CD14-positive monocyte (primary cell): ENCODE data around the gene NLRC3. TPM values are rescaled to one million over a fixed set of nuclear protein-coding genes. Genes with fewer than 3 reads are reported as not detected.
"Not testable (repeated sequence)": the region's sequence is repeated elsewhere in the genome, so short reads cannot be mapped to it uniquely, and the experiment has no call there.

Source experiments
- DNase-seq, 3 donors: peaks; one replicate each; pipeline ENCODE4 v3.0.0-alpha.2; 2011 to 2022
- H2AFZ ChIP-seq: 2 replicates; pipeline ENCODE4 v1.6.0; 2012; ENCODE audit warnings: mild to moderate bottlenecking, low read depth, low read length, inconsistent platforms; ENCODE audit not compliant: insufficient read depth, poor library complexity, severe bottlenecking
- H3K27ac ChIP-seq, 2 donors: 1 replicate in 1 of 2; 2 replicates in 1 of 2; pipeline ENCODE4 v1.5.1; 2012 to 2013; ENCODE audit warnings: low read length in 2 of 2, control low read depth in 1 of 2, inconsistent platforms in 1 of 2, low read depth in 1 of 2, mild to moderate bottlenecking in 1 of 2
- H3K27me3 ChIP-seq, 2 donors: one replicate each; pipeline versions ENCODE4 v1.6.0 to v1.6.1; 2011 to 2013; ENCODE audit warnings: low read length in 2 of 2; ENCODE audit not compliant: control insufficient read depth in 2 of 2, insufficient read depth in 2 of 2
- H3K36me3 ChIP-seq, 2 donors: replicated peaks in 1 of 2; 1 replicate in 1 of 2; 2 replicates in 1 of 2; pipeline versions ENCODE4 v1.5.1 to v1.6.1; 2012 to 2013; ENCODE audit warnings: low read length in 2 of 2, control low read depth in 1 of 2, inconsistent platforms in 1 of 2, mild to moderate bottlenecking in 1 of 2; ENCODE audit not compliant: insufficient read depth in 2 of 2, control insufficient read depth in 1 of 2
- H3K4me1 ChIP-seq, 2 donors: 1 replicate in 1 of 2; 2 replicates in 1 of 2; pipeline versions ENCODE4 v1.5.1 to v1.6.1; 2012 to 2013; ENCODE audit warnings: low read length in 2 of 2, control low read depth in 1 of 2, inconsistent platforms in 1 of 2, mild to moderate bottlenecking in 1 of 2, moderate library complexity in 1 of 2; ENCODE audit not compliant: insufficient read depth in 2 of 2, control insufficient read depth in 1 of 2
- H3K4me2 ChIP-seq: replicated peaks from 2 replicates; pipeline ENCODE3; 2012; ENCODE audit warnings: low read length, moderate library complexity, mild to moderate bottlenecking; ENCODE audit not compliant: poor library complexity, severe bottlenecking; ENCODE audit errors: extremely low read depth
- H3K4me3 ChIP-seq, 3 experiments: fragments of 200-600 bp in 1 of 3; sonication (generic) in 1 of 3; replicated peaks in 1 of 3; 1 replicate in 2 of 3; 2 replicates in 1 of 3; pipeline ENCODE4 v1.5.1; 2011 to 2013; ENCODE audit warnings: low read length in 3 of 3, mild to moderate bottlenecking in 3 of 3, control low read depth in 2 of 3, low read depth in 2 of 3, inconsistent platforms in 1 of 3, moderate library complexity in 1 of 3
- H3K79me2 ChIP-seq: 2 replicates; pipeline ENCODE4 v1.6.0; 2012; ENCODE audit warnings: mild to moderate bottlenecking, control low read depth, inconsistent platforms, low read length, moderate library complexity; ENCODE audit not compliant: insufficient read depth
- H3K9ac ChIP-seq: 2 replicates; pipeline ENCODE4 v1.6.0; 2017; ENCODE audit warnings: low read length, mild to moderate bottlenecking; ENCODE audit not compliant: insufficient read depth, poor library complexity, severe bottlenecking
- H3K9me3 ChIP-seq, 2 donors: replicated peaks in 1 of 2; 1 replicate in 1 of 2; 2 replicates in 1 of 2; pipeline versions ENCODE4 v1.5.1 to v1.6.1; 2012 to 2013; ENCODE audit warnings: low read length in 2 of 2, control low read depth in 1 of 2; ENCODE audit not compliant: control insufficient read depth in 1 of 2, insufficient read depth in 1 of 2
- H4K20me1 ChIP-seq: 2 replicates; pipeline ENCODE4 v1.6.0; 2012; ENCODE audit warnings: mild to moderate bottlenecking, low read length, control low read depth, moderate library complexity; ENCODE audit not compliant: insufficient read depth
- H3K27ac Mint-ChIP-seq, 7 donors: one replicate each; pipeline ENCODE4 v1.8.0; 2020; ENCODE audit warnings: mild to moderate bottlenecking in 7 of 7, mixed read lengths in 7 of 7, moderate library complexity in 6 of 7, inconsistent platforms in 2 of 7
- H3K27me3 Mint-ChIP-seq, 3 donors: one replicate each; pipeline ENCODE4 v1.8.0; 2021 to 2022; ENCODE audit warnings: low read depth in 3 of 3, mild to moderate bottlenecking in 3 of 3, mixed read lengths in 3 of 3, moderate library complexity in 3 of 3, inconsistent platforms in 1 of 3
- H3K36me3 Mint-ChIP-seq, 2 donors: one replicate each; pipeline ENCODE4 v1.8.0; 2020; ENCODE audit warnings: mixed read lengths in 2 of 2, inconsistent platforms in 1 of 2, mild to moderate bottlenecking in 1 of 2
- H3K4me1 Mint-ChIP-seq: one replicate; pipeline ENCODE4 v1.8.0; 2020; ENCODE audit warnings: mild to moderate bottlenecking, mixed read lengths
- H3K4me3 Mint-ChIP-seq, 2 donors: one replicate each; pipeline ENCODE4 v1.8.0; 2020; ENCODE audit warnings: mild to moderate bottlenecking in 2 of 2, mixed read lengths in 2 of 2, moderate library complexity in 1 of 2
- H3K9me3 Mint-ChIP-seq, 7 donors: one replicate each; pipeline ENCODE4 v1.8.0; 2020 to 2022; ENCODE audit warnings: mixed read lengths in 7 of 7, mild to moderate bottlenecking in 6 of 7, moderate library complexity in 6 of 7, inconsistent platforms in 2 of 7
- WGBS: methylation state at CpG from one replicate; pipeline ENCODE4 v1.1.5; 2013; ENCODE audit warnings: missing lambda C conversion rate; ENCODE audit not compliant: insufficient coverage; 5-methylcytosine and 5-hydroxymethylcytosine counted together
- intact Hi-C, 2 donors: fragments of 100-400 bp; cut with micrococcal nuclease; formaldehyde crosslinking; loops; one replicate each; pipeline versions ENCODE4 v1.15.0 to v1.15.1; 2023
- polyA plus RNA-seq, 3 donors: library from polyadenylated mRNA; depleted of rRNA in 1 of 3; unstranded in 2 of 3; stranded (reverse) in 1 of 3; fragments of 300-500 nt in 2 of 3; fragments of >200 nt in 1 of 3; fragmentation: Illumina TruSeq in 2 of 3; gene quantifications; 1 replicate in 2 of 3; 2 replicates in 1 of 3; pipeline ENCODE4 v1.2.3, GENCODE V29; 2012 to 2021
- TF ChIP-seq, protein P1 (sequence below): fragments of 200-600 bp; IDR thresholded peaks from one replicate; pipeline ENCODE4 v1.8.0; 2022; ENCODE audit warnings: antibody characterized with exemption, mild to moderate bottlenecking

The NLRC3 gene
- polyA plus RNA-seq, 3 donors: 0.03 to 0.07 (median 0.06) TPM

DNA sequence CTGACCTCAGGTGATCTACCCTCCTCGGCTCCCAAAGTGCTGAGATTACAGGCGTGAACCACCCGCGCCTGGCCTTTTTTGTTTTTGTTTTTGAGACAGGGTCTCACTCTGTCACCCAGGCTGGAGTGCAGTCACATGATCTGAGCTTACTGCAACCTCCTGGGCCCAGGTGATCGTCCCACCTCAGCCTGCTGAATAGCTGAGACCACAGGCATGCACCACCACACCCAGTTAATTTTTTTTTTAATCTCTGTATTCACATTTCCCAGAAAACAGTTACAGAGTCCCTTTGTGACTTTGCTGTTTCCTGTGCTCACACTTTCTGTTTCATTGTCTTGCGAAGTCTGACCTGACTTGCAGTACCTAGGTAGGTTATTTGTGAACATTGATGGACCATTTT lies 73.7 kb downstream of the NLRC3 start:
- Mint-ChIP-seq H3K9me3 (peaks cover 0 to 5% (median under 1%) of the 10 kb centered on the region in 7 donors), H3K27ac (no peak overlapping the region), H3K27me3 (peaks cover 6 to 13% (median 6%) of the 10 kb centered on the region in 3 donors), H3K4me1 (peaks cover 23% of the 10 kb centered on the region), H3K4me3 (no peak overlapping the region), H3K36me3 (peaks cover 10% of the 10 kb centered on the region in 2 donors)
- no peaks in the 10 kb centered on the region for H3K79me2 ChIP-seq
- H3K9me3 ChIP-seq: no peaks in the 10 kb centered on the region
- H3K9ac ChIP-seq: no peak overlapping the region
- H2AFZ ChIP-seq: no peak overlapping the region
- TF ChIP-seq, protein P1, sequence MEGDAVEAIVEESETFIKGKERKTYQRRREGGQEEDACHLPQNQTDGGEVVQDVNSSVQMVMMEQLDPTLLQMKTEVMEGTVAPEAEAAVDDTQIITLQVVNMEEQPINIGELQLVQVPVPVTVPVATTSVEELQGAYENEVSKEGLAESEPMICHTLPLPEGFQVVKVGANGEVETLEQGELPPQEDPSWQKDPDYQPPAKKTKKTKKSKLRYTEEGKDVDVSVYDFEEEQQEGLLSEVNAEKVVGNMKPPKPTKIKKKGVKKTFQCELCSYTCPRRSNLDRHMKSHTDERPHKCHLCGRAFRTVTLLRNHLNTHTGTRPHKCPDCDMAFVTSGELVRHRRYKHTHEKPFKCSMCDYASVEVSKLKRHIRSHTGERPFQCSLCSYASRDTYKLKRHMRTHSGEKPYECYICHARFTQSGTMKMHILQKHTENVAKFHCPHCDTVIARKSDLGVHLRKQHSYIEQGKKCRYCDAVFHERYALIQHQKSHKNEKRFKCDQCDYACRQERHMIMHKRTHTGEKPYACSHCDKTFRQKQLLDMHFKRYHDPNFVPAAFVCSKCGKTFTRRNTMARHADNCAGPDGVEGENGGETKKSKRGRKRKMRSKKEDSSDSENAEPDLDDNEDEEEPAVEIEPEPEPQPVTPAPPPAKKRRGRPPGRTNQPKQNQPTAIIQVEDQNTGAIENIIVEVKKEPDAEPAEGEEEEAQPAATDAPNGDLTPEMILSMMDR: no peak
- H3K36me3 ChIP-seq: peaks cover 0 to 3% of the 10 kb centered on the region in 2 donors
- peaks cover 16 to 23% of the 10 kb centered on the region in 2 donors for H3K4me1 ChIP-seq
- no peak overlapping the region for H3K4me3 ChIP-seq
- intact Hi-C loops: no loop called here
- 90% methylated on average over 4 of the region's 6 CpGs for WGBS
- H3K27ac ChIP-seq: no peak overlapping the region
- H4K20me1 ChIP-seq: no peaks in the 10 kb centered on the region
- DNase-seq: no peak
- H3K27me3 ChIP-seq: no peaks in the 10 kb centered on the region
- no peak overlapping the region for H3K4me2 ChIP-seq

DNA sequence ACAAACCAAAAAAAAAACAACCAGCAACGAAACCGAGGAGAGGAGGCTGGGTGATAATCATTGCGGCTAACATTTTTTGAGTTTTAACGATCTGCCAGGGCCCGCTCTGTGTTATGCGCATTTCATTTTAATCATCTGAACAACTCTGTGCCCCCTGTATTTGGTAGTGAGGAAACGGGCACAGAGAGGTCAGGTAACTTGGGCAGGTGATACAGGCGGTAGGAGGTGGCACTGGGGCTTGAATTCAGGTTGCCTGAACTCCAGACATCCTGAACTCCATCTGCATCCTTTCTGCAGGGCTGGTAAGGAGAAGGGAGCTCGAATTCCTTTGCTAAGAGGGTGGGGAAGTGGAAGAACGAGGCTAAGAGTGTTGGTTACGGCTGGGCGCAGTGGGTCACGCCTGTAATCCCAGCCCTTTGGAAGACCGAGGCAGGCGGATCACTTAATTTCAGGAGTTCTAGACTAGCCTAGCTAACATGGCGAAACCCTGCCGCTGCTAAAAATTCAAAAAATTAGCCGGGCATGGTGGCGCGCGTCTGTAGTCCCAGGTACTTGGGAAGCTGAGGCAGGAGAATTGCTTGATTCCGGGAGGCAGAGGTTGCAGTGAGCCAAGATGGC lies 75.3 kb downstream of the NLRC3 start:
- Histone ChIP-seq H3K4me3 (peak overlapping the region in 1 of 3 experiments; percentile 87), H3K27ac (no peak overlapping the region), H3K79me2 (no peaks in the 10 kb centered on the region), H3K4me1 (peaks cover 16 to 23% of the 10 kb centered on the region in 2 donors), H3K9ac (no peak overlapping the region), H2AFZ (peak overlapping the region; percentile 93), H3K9me3 (no peaks in the 10 kb centered on the region), H3K36me3 (peaks cover 0 to 3% of the 10 kb centered on the region in 2 donors), H3K4me2 (peak overlapping the region; percentile 91), H3K27me3 (no peaks in the 10 kb centered on the region), H4K20me1 (no peaks in the 10 kb centered on the region)
- H3K36me3 Mint-ChIP-seq: peaks cover 4% of the 10 kb centered on the region in 2 donors
- H3K4me1 Mint-ChIP-seq: peaks cover 23% of the 10 kb centered on the region
- intact Hi-C loops: no loop called here
- H3K27me3 Mint-ChIP-seq: peaks cover 6 to 13% (median 6%) of the 10 kb centered on the region in 3 donors
- TF ChIP-seq, protein P1: no peak
- H3K4me3 Mint-ChIP-seq: peak overlapping the region; percentile 85 to 92
- DNase-seq: no peak
- peaks cover 0 to 5% (median 0%) of the 10 kb centered on the region in 7 donors for H3K9me3 Mint-ChIP-seq
- H3K27ac Mint-ChIP-seq: peak overlapping the region in 1 of 7 donors; percentile 86
- 91% methylated on average over 16 of the region's 22 CpGs for WGBS

DNA sequence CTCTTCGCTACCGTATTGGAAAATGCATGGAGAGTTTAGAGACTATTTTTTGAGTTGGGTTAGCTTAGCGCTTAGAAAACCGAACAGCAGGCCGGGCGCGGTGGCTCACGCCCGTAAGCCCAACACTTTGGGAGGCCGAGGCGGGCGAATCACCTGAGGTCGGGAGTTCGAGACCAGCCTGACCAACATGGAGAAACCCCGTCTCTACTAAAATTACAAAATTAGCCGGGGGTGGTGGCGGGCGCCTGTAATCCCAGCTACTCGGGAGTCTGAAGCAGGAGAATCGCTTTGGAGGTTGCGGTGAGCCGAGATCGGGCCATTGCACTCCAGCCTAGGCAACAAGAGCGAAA lies 75.8 kb downstream of the NLRC3 start:
- peaks cover 16 to 23% of the 10 kb centered on the region in 2 donors for H3K4me1 ChIP-seq
- H3K9me3 ChIP-seq, DNase-seq, H4K20me1 ChIP-seq, H3K36me3 ChIP-seq, H3K27me3 ChIP-seq, H3K36me3 Mint-ChIP-seq, intact Hi-C loops, H3K79me2 ChIP-seq, H3K9me3 Mint-ChIP-seq: not testable (repeated sequence)
- WGBS: 28% methylated on average over 11 of the region's 24 CpGs
- peaks cover 23% of the 10 kb centered on the region for H3K4me1 Mint-ChIP-seq
- peak overlapping the region; percentile 91 for H3K4me2 ChIP-seq
- H3K27ac Mint-ChIP-seq: peak overlapping the region in 4 of 7 donors; percentile 72 to 86 (median 80)
- peak overlapping the region; percentile 66 for H3K9ac ChIP-seq
- H2AFZ ChIP-seq: peak overlapping the region; percentile 93
- H3K27me3 Mint-ChIP-seq: peaks cover 6 to 13% (median 6%) of the 10 kb centered on the region in 3 donors
- peak overlapping the region; percentile 25 to 66 for H3K27ac ChIP-seq
- H3K4me3 Mint-ChIP-seq: peak overlapping the region; percentile 85 to 92
- peak overlapping the region; percentile 43 to 87 (median 70) for H3K4me3 ChIP-seq
